GM12878 (cell line): ENCODE data around the gene LUZP2. TPM values are rescaled to one million over a fixed set of nuclear protein-coding genes. Genes with fewer than 3 reads are reported as not detected.

Source experiments
- ATAC-seq: fragments of 200-7000 bp; cut with Tn5 transposase; 3 replicates; pipeline ENCODE4 v1.9.1; 2020; ENCODE audit warnings: mild to moderate bottlenecking, moderate library complexity
- BruUV-seq: library from RNA; stranded (reverse); fragments of 400-500 nt; replicated peaks from 2 replicates; lab custom pipeline; 2021; lab: Mats Ljungman, UMichigan
- CTCF ChIA-PET: fragments of 300-600 bp; sonication (Branson Sonifier 250); formaldehyde crosslinking; extraction: SDS; loops from one replicate; lab custom pipeline; 2021; ENCODE audit warnings: inconsistent platforms; lab: Yijun Ruan, JAX
- POLR2A ChIA-PET: fragments of 350-600 bp; formaldehyde crosslinking; extraction: SDS; loops from one replicate; lab custom pipeline; 2021; ENCODE audit warnings: inconsistent platforms; lab: Charles Lee
- RAD21 ChIA-PET: fragments of 300-600 bp; sonication (Branson Sonifier 250); formaldehyde crosslinking; loops from one replicate; lab custom pipeline; 2023; ENCODE audit warnings: antibody characterized with exemption; ENCODE audit not compliant: unreplicated experiment; lab: Charles Lee
- SMC1A ChIA-PET: fragments of 300-600 bp; sonication (Branson Sonifier 250); formaldehyde crosslinking; loops from one replicate; lab custom pipeline; 2023; ENCODE audit not compliant: unreplicated experiment, uncharacterized antibody; lab: Charles Lee
- DNase-seq: peaks from one replicate; pipeline ENCODE4 v3.0.0-alpha.2; 2011; ENCODE audit warnings: low read depth, low spot score
- FAIRE-seq: peaks from 3 replicates; lab custom pipeline; 2011; peaks lifted over from hg19 to GRCh38; lab: Jason Lieb, UNC
- H2AFZ ChIP-seq: 2 replicates; pipeline ENCODE4 v1.6.0; 2011; ENCODE audit warnings: low read depth, low read length, control low read depth; ENCODE audit not compliant: control insufficient read depth
- H3K27ac ChIP-seq: 2 replicates; pipeline ENCODE4 v1.5.1; 2011; ENCODE audit warnings: control low read depth; ENCODE audit not compliant: control insufficient read depth, insufficient read depth
- H3K27me3 ChIP-seq, 2 experiments: replicated peaks in 1 of 2; 2 replicates each; pipeline versions ENCODE4 v1.6.0 to v1.6.1; 2011; ENCODE audit warnings: low read length in 1 of 2; ENCODE audit not compliant: control insufficient read depth in 2 of 2, insufficient read depth in 2 of 2
- H3K36me3 ChIP-seq, 2 experiments: 2 replicates each; pipeline ENCODE4 v1.5.1; 2011; ENCODE audit warnings: low read length in 1 of 2; ENCODE audit not compliant: control insufficient read depth in 2 of 2, insufficient read depth in 2 of 2
- H3K4me1 ChIP-seq: 2 replicates; pipeline ENCODE4 v1.6.1; 2011; ENCODE audit warnings: mild to moderate bottlenecking, low read length, moderate library complexity, mixed read lengths; ENCODE audit not compliant: control insufficient read depth, insufficient read depth
- H3K4me2 ChIP-seq: 2 replicates; pipeline ENCODE4 v1.6.0; 2011; ENCODE audit warnings: control low read depth; ENCODE audit not compliant: control insufficient read depth, insufficient read depth
- H3K4me3 ChIP-seq: fragments of 200-600 bp; sonication (generic); 2 replicates; pipeline ENCODE4 v1.5.1; 2016
- H3K79me2 ChIP-seq: 2 replicates; pipeline ENCODE4 v1.6.0; 2011; ENCODE audit warnings: low read length; ENCODE audit not compliant: control insufficient read depth, insufficient read depth
- H3K9ac ChIP-seq: 2 replicates; pipeline ENCODE4 v1.8.0; 2011; ENCODE audit warnings: low read length, control low read depth, mixed read lengths; ENCODE audit not compliant: control insufficient read depth, insufficient read depth
- H3K9me3 ChIP-seq: replicated peaks from 3 replicates; pipeline ENCODE4 v1.5.1; 2011; ENCODE audit warnings: mild to moderate bottlenecking, low read length; ENCODE audit not compliant: control insufficient read depth, insufficient read depth
- H4K20me1 ChIP-seq: 2 replicates; pipeline ENCODE4 v1.6.0; 2011; ENCODE audit not compliant: control insufficient read depth, insufficient read depth
- BCL3 ChIP-seq: IDR thresholded peaks from 2 replicates; pipeline ENCODE4 v1.6.1; 2011; ENCODE audit warnings: borderline replicate concordance, low read depth, mild to moderate bottlenecking, moderate library complexity, low read length; ENCODE audit not compliant: insufficient read depth, poor library complexity, severe bottlenecking
- CBX3 ChIP-seq: fragments of 200-600 bp; sonication (generic); IDR thresholded peaks from 2 replicates; pipeline ENCODE4 v1.6.1; 2016; ENCODE audit warnings: low read depth, borderline replicate concordance
- CBX5 ChIP-seq: sonication (generic); IDR thresholded peaks from 2 replicates; pipeline ENCODE4 v1.6.1; 2016; ENCODE audit warnings: low read depth, moderate library complexity, mild to moderate bottlenecking, inconsistent platforms
- E2F4 ChIP-seq: IDR thresholded peaks from 2 replicates; pipeline ENCODE4 v1.6.1; 2012; ENCODE audit warnings: low read depth, low read length, improper control_type of control experiment
- EGR1 ChIP-seq, 2 experiments: IDR thresholded peaks; 1 replicate in 1 of 2; 2 replicates in 1 of 2; pipeline ENCODE4 v1.6.1; 2011 to 2012; ENCODE audit warnings: low read depth in 2 of 2, low read length in 2 of 2, borderline replicate concordance in 1 of 2, mild to moderate bottlenecking in 1 of 2, moderate library complexity in 1 of 2
- IRF3 ChIP-seq: fragments of 450-650 bp; IDR thresholded peaks from 2 replicates; pipeline ENCODE4 v1.6.1; 2014; ENCODE audit warnings: mild to moderate bottlenecking
- KAT2A ChIP-seq: conservative IDR thresholded peaks from 2 replicates; pipeline ENCODE4 v1.6.1; 2011; ENCODE audit warnings: low read depth, low read length; ENCODE audit not compliant: control insufficient read depth
- PAX5 ChIP-seq: IDR thresholded peaks from 2 replicates; pipeline ENCODE4 v1.6.1; 2011; ENCODE audit warnings: low read depth, low read length, borderline replicate concordance
- PBX3 ChIP-seq: IDR thresholded peaks from 2 replicates; pipeline ENCODE4 v1.6.1; 2011; ENCODE audit warnings: mild to moderate bottlenecking, low read depth, low read length, moderate library complexity; ENCODE audit not compliant: insufficient replicate concordance
- POLR2A ChIP-seq: IDR thresholded peaks from 2 replicates; pipeline ENCODE4 v1.6.1; 2011; ENCODE audit warnings: low read depth, mild to moderate bottlenecking, low read length
- POLR2AphosphoS5 ChIP-seq: IDR thresholded peaks from 2 replicates; pipeline ENCODE4 v1.6.1; 2011; ENCODE audit warnings: mild to moderate bottlenecking, low read length, inconsistent platforms
- SMAD1 ChIP-seq: fragments of 450-650 bp; IDR thresholded peaks from 2 replicates; pipeline ENCODE4 v1.6.1; 2018; ENCODE audit warnings: mild to moderate bottlenecking, low read depth; ENCODE audit not compliant: partially characterized antibody
- WRNIP1 ChIP-seq: IDR thresholded peaks from 2 replicates; pipeline ENCODE4 v1.6.1; 2011; ENCODE audit warnings: low read depth, low read length, improper control_type of control experiment, borderline replicate concordance
- WGBS: methylation state at CpG from one replicate; pipeline ENCODE4 v1.1.6; 2016; ENCODE audit warnings: low lambda C conversion rate; ENCODE audit not compliant: insufficient replicate concordance, insufficient coverage; ENCODE audit errors: missing lambda C conversion rate; 5-methylcytosine and 5-hydroxymethylcytosine counted together
- in situ Hi-C: fragments of 300-500 bp; cut with MboI; formaldehyde crosslinking; loops from 9 replicates; pipeline ENCODE4 v1.14.3; 2018; ENCODE audit warnings: mixed read lengths
- intact Hi-C: fragments of 100-400 bp; cut with micrococcal nuclease; formaldehyde crosslinking; loops from one replicate; pipeline ENCODE4 v1.14.2; 2022; ENCODE audit not compliant: unreplicated experiment
- polyA plus RNA-seq, 11 experiments: library from polyadenylated mRNA; depleted of rRNA in 4 of 11; unstranded in 6 of 11; stranded (reverse) in 5 of 11; fragments of >200 nt; fragmentation: Nextera tagmentation in 4 of 11; fragmentation: Illumina TruSeq in 1 of 11; extraction: Ambion mirVana in 4 of 11; extraction: Trizol in 1 of 11; gene quantifications; 1 replicate in 1 of 11; 2 replicates in 10 of 11; pipeline versions ENCODE4 v1.2.1 to v1.2.3, GENCODE V29; 2011 to 2016; ENCODE audit warnings: inconsistent platforms in 2 of 11, missing spikeins in 2 of 11, low read depth in 1 of 11
- total RNA-seq, 4 experiments: library from RNA; depleted of rRNA in 3 of 4; stranded (reverse); fragments of >200 nt in 3 of 4; fragmentation: Illumina TruSeq in 1 of 4; extraction: Trizol in 1 of 4; gene quantifications; 2 replicates each; pipeline versions ENCODE4 v1.2.1 to v1.2.3, GENCODE V29; 2013 to 2021
- TF ChIP-seq, protein P1 (sequence below): fragments of 450-650 bp; IDR thresholded peaks from 2 replicates; pipeline ENCODE4 v1.6.1; 2017; ENCODE audit warnings: antibody characterized with exemption, mild to moderate bottlenecking, moderate library complexity

Gene LUZP2
- total and polyA plus RNA-seq, 10 of the 15 experiments (the other 5 are each of a cell fraction or from before 2014, with no cell fraction given), result not detected

DNA sequence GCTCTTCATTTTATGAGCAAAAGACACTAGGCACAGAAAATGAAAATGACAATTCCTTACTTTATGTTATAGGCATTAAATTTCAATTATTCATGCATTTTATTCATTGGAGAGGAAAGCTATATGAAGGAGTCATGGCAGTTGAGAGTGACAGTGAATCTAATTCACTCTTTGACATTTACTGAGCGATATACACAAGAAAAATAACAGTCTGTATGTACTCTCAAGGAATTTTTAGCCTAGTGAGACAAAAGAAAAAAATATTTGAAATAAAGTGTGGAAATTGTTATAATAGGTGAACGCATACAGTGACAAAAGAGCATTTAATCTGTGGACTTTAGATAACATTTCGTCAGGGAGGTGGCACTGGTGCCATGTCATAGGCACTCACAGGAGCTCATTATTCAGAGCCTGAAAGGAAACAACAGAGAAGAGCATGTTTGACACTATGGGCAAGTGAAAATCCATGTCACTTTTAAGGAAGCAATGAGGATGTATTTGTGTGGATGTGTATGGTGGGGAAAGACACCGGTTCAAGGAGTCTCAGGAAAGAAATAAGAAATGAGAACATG is 323.1 kb downstream of the LUZP2 start (continued):
- TF ChIP-seq, protein P1, sequence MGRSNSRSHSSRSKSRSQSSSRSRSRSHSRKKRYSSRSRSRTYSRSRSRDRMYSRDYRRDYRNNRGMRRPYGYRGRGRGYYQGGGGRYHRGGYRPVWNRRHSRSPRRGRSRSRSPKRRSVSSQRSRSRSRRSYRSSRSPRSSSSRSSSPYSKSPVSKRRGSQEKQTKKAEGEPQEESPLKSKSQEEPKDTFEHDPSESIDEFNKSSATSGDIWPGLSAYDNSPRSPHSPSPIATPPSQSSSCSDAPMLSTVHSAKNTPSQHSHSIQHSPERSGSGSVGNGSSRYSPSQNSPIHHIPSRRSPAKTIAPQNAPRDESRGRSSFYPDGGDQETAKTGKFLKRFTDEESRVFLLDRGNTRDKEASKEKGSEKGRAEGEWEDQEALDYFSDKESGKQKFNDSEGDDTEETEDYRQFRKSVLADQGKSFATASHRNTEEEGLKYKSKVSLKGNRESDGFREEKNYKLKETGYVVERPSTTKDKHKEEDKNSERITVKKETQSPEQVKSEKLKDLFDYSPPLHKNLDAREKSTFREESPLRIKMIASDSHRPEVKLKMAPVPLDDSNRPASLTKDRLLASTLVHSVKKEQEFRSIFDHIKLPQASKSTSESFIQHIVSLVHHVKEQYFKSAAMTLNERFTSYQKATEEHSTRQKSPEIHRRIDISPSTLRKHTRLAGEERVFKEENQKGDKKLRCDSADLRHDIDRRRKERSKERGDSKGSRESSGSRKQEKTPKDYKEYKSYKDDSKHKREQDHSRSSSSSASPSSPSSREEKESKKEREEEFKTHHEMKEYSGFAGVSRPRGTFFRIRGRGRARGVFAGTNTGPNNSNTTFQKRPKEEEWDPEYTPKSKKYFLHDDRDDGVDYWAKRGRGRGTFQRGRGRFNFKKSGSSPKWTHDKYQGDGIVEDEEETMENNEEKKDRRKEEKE, result no peak
- TF ChIP-seq EGR1 (IDR thresholded peaks at IDR 0.05; ENCODE audit: borderline replicate concordance in 1 of 2, low read depth in 2 of 2, low read length in 2 of 2) (no peak), WRNIP1 (no peak), POLR2A (no peak), BCL3 (no peak)

DNA sequence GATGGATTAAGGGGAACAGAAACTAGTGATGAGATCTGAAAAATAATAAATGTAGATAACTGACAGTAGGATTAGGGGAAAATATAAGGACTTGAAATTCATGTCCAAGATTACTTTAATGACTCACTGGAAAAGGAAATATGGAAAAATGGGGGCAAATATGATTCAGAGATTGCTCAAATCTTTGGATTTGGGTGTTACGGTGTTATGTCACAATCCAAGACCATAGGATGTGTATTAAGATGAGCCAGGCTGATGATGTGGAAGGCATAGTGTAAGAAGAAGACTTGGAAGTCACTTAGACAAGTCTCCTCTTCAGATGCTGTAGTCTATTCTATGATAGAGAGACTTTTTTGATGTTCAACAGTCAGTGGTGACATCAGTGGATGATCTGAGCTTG is 323.7 kb downstream of the LUZP2 start:
- ChIA-PET POLR2A (no interaction called here), SMC1A (no interaction called here), CTCF (no interaction called here), RAD21 (no interaction called here)
- Histone ChIP-seq H3K36me3 (no peaks in the 10 kb centered on the region), H3K4me1 (no peaks in the 10 kb centered on the region), H3K79me2 (no peaks in the 10 kb centered on the region), H3K27me3 (no peaks in the 10 kb centered on the region), H3K4me2 (no peak overlapping the region), H4K20me1 (no peaks in the 10 kb centered on the region), H2AFZ (no peak overlapping the region), H3K4me3 (no peak overlapping the region), H3K9me3 (no peaks in the 10 kb centered on the region), H3K9ac (no peak overlapping the region), H3K27ac (no peak overlapping the region)
- FAIRE-seq (no peak), DNase-seq (no peak), ATAC-seq (no peak)
- 11% methylated on average over 1 of the region's 1 CpG for WGBS
- in situ Hi-C loops (no loop called here), intact Hi-C loops (no loop called here)
- BruUV-seq, result no TSS peak
- TF ChIP-seq CBX3, result no peak
- TF ChIP-seq KAT2A, result no peak
- no peak for TF ChIP-seq CBX5
- no peak for TF ChIP-seq PBX3
- no peak for TF ChIP-seq POLR2AphosphoS5
- TF ChIP-seq PAX5, result no peak
- TF ChIP-seq IRF3, result no peak
- TF ChIP-seq SMAD1, result no peak
- TF ChIP-seq E2F4, result no peak
